SK-N-SH treated with all-trans-retinoic acid at 6 μM for 48 hours (cell line): ENCODE results near the gene GALNTL6.

ENCODE experiments used
- CSDC2 ChIP-seq: fragments of 250-450 bp; sonication (Bioruptor Pico); IDR thresholded peaks from 2 replicates; pipeline ENCODE4 v1.5.0; 2020; ENCODE audit warnings: mild to moderate bottlenecking, moderate library complexity
- CSRNP3 ChIP-seq: fragments of 250-450 bp; sonication (Bioruptor Pico); IDR thresholded peaks from 2 replicates; pipeline ENCODE4 v1.5.1; 2021; ENCODE audit warnings: mild to moderate bottlenecking, moderate library complexity
- ESRRG ChIP-seq: fragments of 250-450 bp; sonication (Bioruptor Pico); IDR thresholded peaks from 2 replicates; pipeline ENCODE4 v1.6.1; 2021; ENCODE audit warnings: mild to moderate bottlenecking
- GLIS3 ChIP-seq: fragments of 250-450 bp; sonication (Bioruptor Pico); IDR thresholded peaks from 2 replicates; pipeline ENCODE4 v1.5.0; 2020; ENCODE audit warnings: mild to moderate bottlenecking, moderate library complexity
- OSR1 ChIP-seq: fragments of 250-450 bp; sonication (Bioruptor Pico); IDR thresholded peaks from 2 replicates; pipeline ENCODE4 v1.8.0; 2022; ENCODE audit warnings: moderate library complexity, mild to moderate bottlenecking, inconsistent platforms
- PATZ1 ChIP-seq: fragments of 250-450 bp; sonication (Bioruptor Pico); IDR thresholded peaks from 2 replicates; pipeline ENCODE4 v1.8.0; 2020; ENCODE audit warnings: mild to moderate bottlenecking, moderate library complexity, borderline replicate concordance
- PPARA ChIP-seq: fragments of 250-450 bp; sonication (Bioruptor Pico); IDR thresholded peaks from 2 replicates; pipeline ENCODE4 v1.5.0; 2020; ENCODE audit warnings: mild to moderate bottlenecking, borderline replicate concordance
- RARB ChIP-seq: fragments of 250-450 bp; sonication (Bioruptor Pico); IDR thresholded peaks from 2 replicates; pipeline ENCODE4 v1.8.0; 2021; ENCODE audit warnings: mild to moderate bottlenecking, moderate library complexity
- TOX ChIP-seq: fragments of 250-450 bp; sonication (Bioruptor Pico); IDR thresholded peaks from 2 replicates; pipeline ENCODE4 v1.8.0; 2021; ENCODE audit warnings: mild to moderate bottlenecking, moderate library complexity, borderline replicate concordance
- ZNF565 ChIP-seq: fragments of 450-650 bp; formaldehyde crosslinking; conservative IDR thresholded peaks from 2 replicates; pipeline ENCODE4 v1.5.0; 2020; ENCODE audit warnings: low read depth, mild to moderate bottlenecking, moderate library complexity

DNA sequence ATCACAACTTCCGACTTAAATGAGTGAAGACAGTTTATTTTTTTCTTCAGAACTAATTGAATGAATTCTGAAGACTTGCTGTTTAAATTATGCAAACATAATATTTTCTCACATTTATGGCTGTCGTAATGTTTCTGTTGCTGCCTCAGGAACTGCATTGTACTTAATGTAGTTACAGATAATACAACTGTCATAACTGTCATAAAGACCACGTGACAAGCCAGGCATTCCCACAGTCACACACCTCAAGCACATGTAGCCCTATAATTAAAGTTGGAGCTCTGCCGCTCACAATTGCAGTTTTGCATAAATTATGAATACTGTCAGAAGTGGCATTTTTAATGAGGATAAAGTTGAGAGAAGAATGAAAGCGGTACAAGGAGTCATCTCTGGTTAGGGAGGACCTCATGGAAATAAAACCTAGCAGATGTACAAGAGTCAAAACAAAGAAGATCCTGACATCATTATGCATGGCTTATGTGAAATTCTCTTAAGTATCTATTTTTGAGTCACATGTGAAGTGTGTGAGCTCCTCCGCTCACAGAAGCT, 38.5 kb upstream of the GALNTL6 start:
- no peak for TF ChIP-seq PATZ1
- TF ChIP-seq CSRNP3 = no peak
- no peak for TF ChIP-seq ZNF565 (CRISPR knock-in tag)
- TF ChIP-seq PPARA (CRISPR knock-in tag) = no peak
- no peak for TF ChIP-seq ESRRG (CRISPR knock-in tag)
- TF ChIP-seq GLIS3 (CRISPR knock-in tag) = no peak
- no peak for TF ChIP-seq TOX (CRISPR knock-in tag)
- no peak for TF ChIP-seq RARB (CRISPR knock-in tag)
- no peak for TF ChIP-seq OSR1
- TF ChIP-seq CSDC2 (CRISPR knock-in tag) = no peak
